Inflammatory macrophage treated with lipopolysaccharide for 1 hour (primary cell): ENCODE measurements around the gene PKM.
A peak's percentile ranks its signal among the peaks of the same experiment; 100 is the strongest.

Experiments
- DNase-seq, 2 donors: peaks; one replicate each; pipeline ENCODE4 v3.0.0-alpha.2; 2020 to 2022

The PKM gene

DNA sequence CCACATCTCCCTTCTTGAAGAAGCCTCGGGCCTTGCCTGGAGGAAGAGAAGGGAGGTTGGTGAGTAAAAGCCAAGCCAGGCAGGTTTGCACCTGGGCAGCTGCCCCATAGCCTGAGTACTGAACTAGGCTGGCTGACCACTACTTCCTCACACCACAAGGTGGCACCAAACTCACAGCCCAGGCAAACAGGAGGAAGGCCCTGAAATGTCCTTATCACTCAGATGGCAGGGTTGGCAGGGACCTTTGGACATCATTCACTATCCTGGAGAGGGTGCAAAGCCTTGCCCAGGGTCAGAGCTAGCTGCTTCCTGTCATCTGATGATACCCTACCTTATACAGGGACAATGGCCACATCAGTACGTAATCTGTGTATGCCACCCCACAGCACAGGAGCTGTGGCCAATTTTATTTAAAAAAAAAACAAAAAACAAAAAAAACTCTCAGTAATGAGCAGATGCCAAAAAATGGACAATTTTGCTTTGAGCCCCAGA, 31.2 kb downstream of the PKM start:
- DNase-seq = peak; percentile 47 to 71

DNA sequence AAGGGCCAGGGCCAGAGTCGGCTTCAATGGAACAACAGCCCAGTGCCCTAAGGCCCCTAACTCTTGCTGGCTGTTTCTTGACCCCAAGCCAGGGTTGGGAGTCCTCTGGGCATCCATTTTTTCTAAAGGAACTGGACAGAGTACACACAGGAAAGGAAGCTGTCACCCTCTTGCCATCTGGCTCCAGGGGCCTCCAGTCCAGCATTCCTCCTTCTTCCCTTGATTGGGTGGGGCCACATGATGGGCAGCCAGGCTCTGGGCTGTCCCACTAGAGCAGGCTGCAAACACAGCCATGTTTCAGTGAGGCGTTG, 31.8 kb downstream of the PKM start:
- DNase-seq = no peak

DNA sequence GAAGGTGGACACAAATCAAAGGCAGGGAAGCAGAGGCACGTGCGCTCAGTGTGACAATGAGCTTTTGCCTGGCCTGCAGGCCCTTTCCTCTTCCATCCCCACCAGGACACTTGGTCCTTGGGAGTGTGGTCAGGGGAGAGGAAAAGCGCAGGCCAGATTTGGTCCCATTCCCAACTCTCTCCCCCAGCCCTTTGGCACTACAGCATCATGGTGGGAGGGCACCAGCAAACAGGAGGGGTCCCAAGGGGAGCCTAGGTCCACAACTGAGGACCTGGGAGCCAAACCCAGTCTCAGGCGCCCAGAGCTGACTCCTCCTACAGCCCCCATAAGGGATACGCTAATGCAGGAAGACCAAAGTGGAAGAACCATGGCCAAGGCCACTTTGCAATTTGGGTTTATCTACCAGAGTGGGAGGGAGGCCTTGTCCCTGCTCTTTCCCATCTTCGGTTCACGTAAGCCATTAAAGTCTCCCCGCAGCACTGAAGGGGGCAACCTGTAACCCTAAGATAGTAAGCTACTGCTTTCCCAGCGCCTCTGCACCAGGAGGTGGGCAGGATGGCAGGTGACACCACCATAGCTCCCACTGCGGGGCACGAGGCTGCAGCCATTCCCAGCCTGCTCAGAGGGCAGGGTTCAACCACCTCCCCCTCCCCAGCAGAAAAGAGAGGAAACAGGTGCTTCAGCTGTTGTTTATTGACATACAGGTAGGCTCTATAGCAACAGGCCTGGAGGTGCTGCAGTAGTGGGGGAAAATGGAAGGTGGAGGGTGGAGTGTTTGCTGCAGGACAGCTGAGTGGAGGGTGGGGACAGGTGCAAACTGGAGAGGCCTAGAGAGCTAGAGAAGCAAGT, 32.4 kb downstream of the PKM start:
- DNase-seq = no peak

DNA sequence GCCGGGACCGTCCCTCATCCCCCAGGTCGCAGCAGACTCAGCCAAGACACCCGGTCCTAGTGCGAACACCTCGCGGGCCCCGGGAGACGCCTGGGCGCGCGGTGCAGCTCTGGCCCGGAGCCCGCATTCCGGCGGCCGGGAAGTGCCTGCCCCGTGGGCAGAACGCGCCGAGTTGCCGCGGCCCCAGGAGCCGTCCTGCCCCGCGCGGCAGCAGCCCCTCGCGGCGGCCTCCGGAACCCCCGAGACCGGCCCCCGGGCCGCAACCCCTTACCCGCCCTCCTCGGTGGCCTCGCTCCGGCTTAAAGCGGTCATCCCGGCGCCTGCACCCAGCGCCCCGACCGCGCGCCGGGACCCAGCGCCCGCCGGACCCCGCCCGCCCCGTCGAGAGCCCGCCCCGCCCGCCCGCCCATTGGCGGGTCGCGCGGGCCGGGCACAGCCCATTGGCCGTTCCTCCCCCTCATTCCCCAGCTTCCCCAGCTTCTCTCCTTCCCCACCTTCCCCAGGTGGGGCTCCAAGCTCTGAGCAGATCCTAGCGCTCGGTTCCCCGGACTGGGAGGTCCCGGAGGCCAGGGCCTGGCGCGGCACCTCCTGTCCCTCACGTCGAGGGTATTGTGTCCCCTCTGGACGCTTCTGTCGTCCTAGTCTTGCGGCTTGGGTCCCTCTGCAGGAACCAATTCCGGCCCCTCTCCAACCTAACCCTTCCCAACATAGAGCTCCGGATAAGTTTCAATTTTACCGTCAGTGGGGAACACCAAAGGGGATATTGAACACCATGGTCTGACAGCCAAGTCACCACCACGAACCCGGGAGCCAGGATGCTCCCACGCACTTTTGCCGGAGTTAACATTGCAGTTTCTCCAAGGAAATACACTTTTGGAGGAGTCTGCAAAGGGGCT, 33.3 kb downstream of the PKM start, which contains the start of gene GRAMD2A:
TSS of gene GRAMD2A (minus strand) at position 328 of the 896 bp plus-strand sequence.
- DNase-seq = peak; percentile 12 to 26

DNA sequence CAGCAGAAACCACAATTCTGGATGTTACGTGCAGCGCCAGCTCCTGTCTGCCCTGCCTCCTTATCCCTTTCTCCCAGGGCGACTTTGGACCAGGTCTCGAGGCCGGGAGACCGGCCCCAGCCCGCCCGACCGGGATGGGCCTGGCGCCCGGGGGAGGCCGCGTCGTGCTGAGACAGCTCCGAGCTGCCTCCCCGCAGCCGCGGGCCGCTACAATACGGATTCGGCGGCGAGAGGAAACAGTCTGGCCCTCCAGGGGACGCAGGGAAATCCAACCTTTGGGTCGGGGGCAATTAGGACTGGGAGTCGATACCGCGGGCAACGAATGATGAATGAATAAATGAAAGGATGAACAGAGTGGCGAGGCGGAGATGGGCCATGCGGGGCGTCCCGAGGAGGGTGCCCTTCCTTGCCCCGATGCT, 33.9 kb downstream of the PKM start:
- DNase-seq = no peak

DNA sequence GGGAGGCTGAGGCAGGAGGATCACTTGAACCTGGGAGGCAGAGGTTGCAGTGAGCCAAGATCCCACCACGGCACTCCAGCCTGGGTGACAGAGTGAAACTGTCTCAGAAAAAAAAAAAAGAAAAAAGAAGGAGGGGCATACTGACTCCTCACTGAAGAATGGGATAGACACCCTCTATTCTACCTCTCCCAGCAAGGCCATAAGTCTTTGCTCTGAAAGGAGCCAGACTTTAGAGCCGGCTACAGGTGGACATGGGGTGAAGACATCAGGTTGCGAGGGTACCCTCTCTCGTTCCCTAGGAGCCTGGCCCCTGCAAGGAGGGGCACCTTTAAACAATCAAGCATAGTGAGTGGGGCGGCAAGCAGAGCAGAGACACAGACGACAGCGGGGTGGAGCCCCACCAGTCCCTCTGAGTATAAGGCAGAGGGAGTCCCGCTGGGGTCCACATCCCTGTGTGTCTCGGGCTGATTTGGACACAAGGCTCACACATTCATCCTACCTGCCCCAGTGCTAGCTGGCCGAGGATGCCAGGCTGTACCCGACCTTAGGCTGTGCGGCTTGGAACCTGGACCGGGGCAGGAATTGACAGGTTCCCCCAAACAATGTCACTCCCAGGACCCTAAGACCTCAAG, 34.5 kb downstream of the PKM start:
- DNase-seq = no peak

DNA sequence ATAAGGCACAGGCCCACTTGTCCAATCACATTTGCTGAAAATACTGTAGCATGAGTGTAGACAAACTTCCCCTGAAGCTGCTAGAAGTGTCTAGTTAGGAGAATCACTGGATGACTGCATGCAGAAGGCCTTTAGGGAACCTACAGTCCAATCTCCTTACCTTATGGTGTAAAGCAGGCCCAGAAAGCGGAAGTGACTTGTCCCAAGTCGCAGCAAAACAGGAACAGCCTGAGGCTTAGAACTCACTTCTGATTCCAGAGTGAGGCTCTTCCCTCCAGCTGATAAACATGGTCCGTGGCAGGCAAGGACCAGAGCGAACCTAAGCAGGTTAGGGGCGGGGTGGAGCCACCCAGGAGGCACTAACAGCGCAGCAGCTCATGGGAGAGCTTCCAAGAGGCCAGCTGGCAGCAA, 35.9 kb downstream of the PKM start:
- peak; percentile 82 to 91 for DNase-seq

DNA sequence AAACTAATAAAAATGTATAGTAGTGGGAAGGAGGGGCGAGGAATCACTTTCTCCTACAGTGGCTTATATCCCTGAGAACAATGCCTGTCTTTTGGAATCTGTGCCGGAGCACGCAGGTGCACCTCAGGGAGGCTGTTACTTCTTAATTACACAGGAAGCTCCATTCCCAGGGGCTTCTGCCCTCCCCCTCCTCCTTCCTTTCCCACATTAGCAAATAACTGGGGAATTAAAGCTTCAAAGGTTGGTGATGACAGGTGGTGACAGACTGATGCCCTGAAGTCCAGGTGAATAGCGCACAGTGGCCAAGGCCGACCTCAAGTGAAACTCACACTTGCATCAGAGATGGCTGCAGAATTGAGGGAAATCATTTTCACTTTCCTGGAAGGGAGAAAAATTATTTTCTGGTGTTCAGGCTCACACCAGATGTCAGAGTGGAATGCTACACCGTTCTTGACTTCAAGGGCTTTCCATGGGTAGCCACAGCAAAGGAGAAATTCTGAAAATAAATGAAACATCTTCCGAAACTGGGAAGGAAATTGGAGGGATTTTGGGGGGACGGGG, 37.1 kb downstream of the PKM start:
- no peak for DNase-seq

DNA sequence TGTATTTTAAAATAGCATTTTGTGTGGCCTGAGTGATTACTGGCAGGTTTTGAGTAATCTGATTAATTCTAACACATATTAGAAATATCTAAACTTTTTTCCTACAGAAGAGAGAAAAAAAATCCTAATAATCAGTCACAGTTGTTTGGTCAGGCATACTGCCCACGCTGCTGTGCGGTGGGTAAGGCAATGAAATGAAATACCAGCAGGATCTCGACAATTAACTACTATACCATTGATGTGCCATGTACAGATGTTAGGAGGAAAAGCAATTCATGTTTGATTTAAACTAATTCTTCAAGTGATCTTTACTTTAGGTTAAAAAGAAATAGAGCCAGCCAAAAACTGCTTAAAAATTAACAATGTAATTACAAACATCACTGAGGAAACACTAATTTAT, 38.6 kb downstream of the PKM start:
- no peak for DNase-seq

DNA sequence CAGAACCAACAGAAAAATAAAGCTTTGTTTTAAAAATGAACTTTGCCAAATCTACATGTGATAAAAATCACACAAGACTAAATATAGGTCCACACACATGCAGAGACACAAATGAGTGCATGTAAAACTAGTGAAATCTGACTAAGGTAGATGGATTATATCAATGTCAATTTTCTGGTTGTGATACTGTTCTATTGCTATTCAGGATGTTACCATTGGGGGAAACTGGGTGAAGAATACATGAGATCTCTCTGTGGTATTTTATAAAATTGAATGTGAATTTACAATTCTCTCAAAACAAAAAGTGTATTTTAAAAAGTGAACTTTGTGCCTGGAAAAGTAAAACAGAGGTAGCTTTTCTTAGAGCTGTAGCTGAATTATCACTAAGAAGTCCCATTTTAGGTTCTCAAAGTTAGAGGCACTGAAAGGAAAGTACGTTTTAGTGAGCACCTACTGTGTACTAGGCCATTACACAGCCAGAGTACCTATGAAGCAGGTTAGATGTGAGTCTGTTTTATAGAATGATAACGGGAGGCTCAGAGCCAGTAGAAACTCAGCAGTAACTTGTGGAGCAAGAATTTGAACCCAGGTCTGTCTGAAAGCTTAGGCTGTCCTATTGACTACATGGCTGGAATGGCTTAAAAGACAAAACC, 41.6 kb downstream of the PKM start:
- no peak for DNase-seq

DNA sequence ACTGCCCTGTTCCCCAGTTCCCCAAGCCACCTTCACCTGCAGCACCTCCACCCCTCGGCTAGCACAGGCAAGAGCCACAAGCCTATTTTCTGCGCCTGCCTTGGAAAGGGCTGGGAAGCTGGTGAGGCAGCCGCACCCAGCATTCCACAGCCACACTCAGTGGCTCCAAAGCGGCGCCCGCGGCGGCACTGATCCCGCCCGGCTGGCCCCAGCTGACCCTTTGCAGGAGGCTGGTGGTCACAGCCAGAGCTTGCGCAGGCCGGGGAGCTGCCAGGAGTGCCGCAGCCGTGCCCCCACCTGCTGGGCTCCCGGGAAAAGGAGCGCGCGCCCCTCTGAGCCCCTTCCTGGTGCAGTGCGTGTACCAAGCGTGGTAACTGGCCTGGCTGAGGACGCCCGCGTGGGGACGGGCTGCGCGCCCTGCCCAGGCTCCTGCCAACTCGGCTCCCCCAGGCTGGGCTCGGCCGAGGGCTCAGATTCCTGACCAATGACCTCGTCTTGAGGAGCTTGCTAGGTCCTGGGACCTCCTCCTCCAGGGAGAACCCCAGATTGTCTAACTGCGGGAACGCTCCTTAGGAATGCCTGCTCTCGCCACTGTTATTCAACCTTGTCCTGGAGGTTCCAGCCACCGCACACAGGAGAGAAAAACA, 46.7 kb downstream of the PKM start:
- DNase-seq = no peak

DNA sequence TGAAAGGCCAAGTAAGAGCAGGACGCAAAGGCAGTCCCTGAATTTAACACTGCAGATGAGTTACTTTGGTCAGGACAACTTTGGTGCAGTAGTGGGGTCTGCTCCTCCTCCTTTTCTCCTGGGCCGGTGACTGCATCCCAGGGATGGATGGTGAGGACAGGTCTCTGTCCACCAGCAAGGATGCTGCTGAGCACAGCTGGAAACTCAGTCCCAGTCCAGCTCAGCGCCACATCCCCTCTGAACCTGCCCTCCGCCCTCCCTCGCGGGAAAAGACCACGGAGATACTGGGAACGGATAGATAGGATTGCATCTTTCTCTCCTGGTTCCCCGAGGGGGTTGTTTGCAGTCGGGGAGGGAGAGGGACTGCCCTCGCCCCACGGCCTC, 47.2 kb downstream of the PKM start:
- no peak for DNase-seq

DNA sequence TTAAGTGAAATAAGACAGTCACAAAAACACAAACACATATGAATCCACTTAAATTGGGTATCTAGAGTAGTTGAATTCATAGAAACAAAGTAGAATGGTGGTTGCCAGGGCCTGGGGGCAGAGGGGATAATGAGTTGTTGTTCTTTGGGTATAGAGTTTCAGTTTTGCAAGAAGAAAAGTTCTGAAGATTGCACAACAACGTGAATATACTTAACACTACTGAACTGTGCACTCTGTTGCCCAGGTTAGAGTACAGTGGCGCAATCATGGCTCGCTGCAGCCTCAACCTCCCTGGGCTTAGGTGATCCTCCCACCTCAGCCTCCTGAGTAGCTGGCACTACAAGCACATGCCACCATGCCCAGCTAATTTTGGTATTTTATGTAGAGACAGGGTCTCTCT, 48.3 kb downstream of the PKM start:
- DNase-seq = no peak

DNA sequence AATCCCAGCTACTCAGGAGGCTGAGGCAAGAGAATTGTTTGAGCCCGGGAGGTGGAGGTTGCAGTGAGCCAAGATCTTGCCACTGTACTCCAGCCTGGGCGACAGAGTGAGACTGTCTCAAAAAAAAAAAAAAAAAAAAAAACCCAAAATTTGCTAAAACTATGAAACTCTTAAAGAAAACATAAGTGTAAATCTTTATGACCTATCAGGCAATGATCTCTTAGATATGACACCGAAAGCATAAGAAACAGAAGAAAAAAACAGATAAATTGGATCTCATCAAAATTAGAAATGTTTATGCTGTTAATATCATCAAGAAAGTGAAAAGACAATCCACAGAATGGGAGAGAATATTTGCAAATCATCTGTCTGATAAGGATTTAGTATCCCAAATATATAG, 48.7 kb downstream of the PKM start:
- no peak for DNase-seq

DNA sequence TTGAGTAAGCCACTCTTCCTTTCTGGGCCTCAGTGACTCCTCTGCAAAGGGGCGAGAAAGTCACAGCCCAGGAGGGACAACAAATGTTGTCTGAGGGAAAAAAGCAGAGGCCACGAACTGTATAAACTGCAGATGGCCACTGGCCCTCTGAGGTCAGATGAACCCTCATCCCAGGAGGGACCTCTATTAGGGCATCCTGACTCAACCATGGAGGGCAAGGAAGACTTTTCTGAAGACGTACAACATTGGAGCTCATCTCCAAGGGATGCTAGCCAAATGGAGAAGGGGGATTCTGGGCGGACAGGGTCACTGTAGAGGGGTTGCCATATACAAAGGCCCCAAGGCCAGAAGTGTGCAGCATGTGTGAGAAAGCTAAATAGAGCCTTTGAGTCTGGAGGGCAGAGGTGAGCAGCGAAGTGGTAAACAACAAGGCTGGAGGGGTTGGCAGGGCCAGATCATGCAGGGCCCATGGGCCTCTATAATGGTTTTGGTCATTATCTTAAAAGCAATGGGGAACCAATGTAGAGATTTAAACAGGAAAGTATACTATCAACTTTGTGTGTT, 50.1 kb downstream of the PKM start:
- no peak for DNase-seq

DNA sequence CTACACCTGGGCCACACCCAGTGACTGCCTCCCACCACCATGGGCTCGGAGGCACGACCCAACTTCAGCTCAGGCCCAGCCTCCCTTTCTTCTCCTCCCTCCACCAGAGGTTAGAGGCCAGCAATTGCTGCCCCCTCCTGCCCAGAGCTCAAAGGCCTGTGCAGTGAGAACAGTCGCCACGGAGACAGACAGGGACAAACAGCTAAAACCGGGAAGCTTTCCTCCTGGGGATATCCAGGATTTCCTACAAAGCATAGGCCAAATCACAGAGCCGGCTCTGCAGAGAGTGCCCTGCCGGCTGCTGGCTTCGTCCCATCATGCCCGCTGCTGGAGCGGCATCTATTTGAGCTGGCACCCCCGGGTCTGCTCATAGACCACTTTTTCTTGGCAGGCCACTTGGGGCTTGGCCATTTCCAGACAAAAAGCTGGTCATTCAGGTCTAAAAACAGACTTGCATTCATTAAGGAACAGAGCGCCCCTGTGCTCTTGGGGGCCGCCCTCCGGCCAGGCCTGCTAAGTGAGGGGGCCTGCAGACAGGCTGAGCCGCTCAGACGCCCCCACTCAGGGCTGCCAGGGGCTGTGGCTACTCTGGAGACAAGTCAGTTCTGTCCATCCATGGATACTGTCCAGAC, 50.9 kb downstream of the PKM start:
- no peak for DNase-seq

DNA sequence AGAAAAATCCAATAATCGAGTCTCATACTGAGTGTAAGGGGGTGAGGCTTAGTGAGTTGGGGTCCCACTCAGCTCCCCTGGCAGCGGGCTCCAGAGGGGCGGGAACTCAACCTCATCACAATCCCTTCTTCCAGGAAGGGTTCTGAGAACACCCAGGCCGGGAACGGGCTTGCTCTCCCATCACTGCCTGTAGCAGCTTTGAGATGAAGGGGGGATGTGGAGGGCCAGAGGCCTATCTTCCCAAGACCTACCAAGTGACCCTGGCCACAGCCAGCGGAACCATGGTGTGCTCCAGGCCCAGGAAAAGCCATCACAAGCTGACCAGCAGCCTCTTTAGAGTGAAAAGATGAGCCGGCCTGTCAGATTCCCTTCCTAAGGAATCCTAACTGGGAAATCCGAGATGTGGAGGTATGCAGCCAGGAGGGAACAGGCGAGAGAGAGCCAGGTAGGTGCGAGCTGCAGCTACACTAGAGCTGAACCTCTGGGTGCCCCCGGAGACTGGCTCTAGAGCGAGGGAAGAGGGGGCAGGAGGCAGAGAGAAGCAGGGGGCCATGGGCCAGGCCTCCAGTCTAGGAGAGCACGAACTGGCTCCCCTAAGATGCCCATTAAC, 51.9 kb downstream of the PKM start:
- DNase-seq = no peak

DNA sequence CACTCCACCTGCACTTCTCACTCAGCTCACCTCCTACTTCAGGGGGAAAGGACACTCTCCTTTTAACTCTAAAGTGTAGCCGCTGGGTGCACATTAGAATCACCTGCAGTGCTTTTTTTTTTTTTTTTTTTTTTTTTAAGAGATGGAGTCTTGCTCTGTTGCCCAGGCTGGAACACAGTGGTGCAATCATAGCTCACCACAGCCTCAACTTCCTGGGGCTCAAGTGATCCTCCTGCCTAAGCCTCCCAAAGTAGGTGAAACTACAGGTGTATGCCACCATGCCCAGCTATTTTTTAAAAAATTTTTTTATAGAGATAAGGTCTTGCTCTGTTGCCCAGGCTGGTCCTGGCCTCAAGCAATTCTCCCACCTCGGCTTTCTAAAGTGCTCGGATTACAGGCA, 54.2 kb downstream of the PKM start:
- DNase-seq = no peak

DNA sequence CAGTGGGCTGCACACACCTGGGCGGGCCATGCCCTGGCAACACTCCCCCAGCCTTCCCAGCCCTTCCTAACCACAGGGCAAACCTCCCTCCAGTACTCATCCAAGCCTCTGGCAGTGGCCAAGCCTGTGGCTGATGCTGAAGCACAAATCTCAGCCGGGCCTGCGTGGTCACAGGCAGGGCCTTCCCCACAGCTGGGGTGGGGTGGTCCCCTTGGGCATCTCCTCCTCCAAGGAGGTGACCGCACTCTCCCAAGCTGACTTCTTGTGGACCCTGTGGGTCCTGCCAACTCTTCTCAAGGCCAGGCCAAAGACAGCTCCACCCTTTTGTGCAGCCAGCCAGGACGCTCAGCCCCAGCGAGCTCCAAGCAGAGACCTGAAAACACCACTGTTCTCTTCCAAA, 54.8 kb downstream of the PKM start:
- DNase-seq = no peak

DNA sequence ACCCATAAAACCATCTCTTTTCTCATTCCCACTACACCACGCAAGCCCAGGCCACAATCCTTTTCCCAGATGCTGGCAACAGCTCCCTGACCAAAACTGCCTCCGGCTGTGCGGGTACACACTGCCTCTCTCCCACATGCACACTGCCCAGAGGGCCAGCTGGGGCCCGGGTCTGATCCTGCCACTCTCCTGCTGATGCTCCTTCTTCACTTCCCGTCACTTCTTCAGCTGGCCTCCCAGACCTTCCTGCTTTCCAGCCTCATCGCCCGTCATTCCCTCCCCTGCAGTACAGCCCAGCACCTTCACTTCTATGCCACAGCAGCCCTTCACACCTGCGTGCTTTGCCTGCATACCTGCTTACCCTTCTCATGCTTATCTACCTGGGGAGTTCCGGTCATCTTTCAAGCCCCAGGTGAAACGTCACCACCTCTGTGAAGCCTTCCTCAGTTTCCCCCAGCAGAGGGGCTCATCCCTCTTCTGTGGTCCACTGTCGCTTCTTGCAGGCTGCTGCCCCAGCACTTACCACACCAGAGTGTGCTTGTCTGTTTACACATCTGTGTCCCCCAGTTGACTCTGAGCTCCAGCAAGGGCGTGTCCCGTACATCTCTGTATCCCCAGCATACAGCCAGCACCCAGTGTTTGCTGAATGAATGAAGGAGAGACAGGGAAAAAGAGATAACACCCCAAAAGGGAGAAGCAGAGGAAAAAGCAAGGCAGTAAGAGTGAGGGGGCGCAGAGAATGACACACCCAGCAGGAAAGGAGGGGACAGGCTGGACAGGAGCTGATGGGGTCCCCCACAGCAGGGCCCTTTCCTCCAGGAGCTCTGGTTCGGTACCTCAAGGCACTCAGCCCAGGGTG, 55.6 kb downstream of the PKM start:
- no peak for DNase-seq
